GM12878 (cell line): ENCODE results near the gene STEAP3. TPM values are rescaled to one million over a fixed set of nuclear protein-coding genes. Genes with fewer than 3 reads are reported as not detected.

Experiments used
- ATAC-seq: fragments of 200-7000 bp; cut with Tn5 transposase; 3 replicates; pipeline ENCODE4 v1.9.1; 2020; ENCODE audit warnings: mild to moderate bottlenecking, moderate library complexity
- BruUV-seq: library from RNA; stranded (reverse); fragments of 400-500 nt; replicated peaks from 2 replicates; lab custom pipeline; 2021; lab: Mats Ljungman, UMichigan
- CTCF ChIA-PET: fragments of 300-600 bp; sonication (Branson Sonifier 250); formaldehyde crosslinking; extraction: SDS; loops from one replicate; lab custom pipeline; 2021; ENCODE audit warnings: inconsistent platforms; lab: Yijun Ruan, JAX
- POLR2A ChIA-PET: fragments of 350-600 bp; formaldehyde crosslinking; extraction: SDS; loops from one replicate; lab custom pipeline; 2021; ENCODE audit warnings: inconsistent platforms; lab: Charles Lee
- RAD21 ChIA-PET: fragments of 300-600 bp; sonication (Branson Sonifier 250); formaldehyde crosslinking; loops from one replicate; lab custom pipeline; 2023; ENCODE audit warnings: antibody characterized with exemption; ENCODE audit not compliant: unreplicated experiment; lab: Charles Lee
- SMC1A ChIA-PET: fragments of 300-600 bp; sonication (Branson Sonifier 250); formaldehyde crosslinking; loops from one replicate; lab custom pipeline; 2023; ENCODE audit not compliant: unreplicated experiment, uncharacterized antibody; lab: Charles Lee
- DNase-seq: peaks from one replicate; pipeline ENCODE4 v3.0.0-alpha.2; 2011; ENCODE audit warnings: low read depth, low spot score
- FAIRE-seq: peaks from 3 replicates; lab custom pipeline; 2011; peaks lifted over from hg19 to GRCh38; lab: Jason Lieb, UNC
- H2AFZ ChIP-seq: 2 replicates; pipeline ENCODE4 v1.6.0; 2011; ENCODE audit warnings: low read depth, low read length, control low read depth; ENCODE audit not compliant: control insufficient read depth
- H3K27ac ChIP-seq: 2 replicates; pipeline ENCODE4 v1.5.1; 2011; ENCODE audit warnings: control low read depth; ENCODE audit not compliant: control insufficient read depth, insufficient read depth
- H3K27me3 ChIP-seq, 2 experiments: replicated peaks in 1 of 2; 2 replicates each; pipeline versions ENCODE4 v1.6.0 to v1.6.1; 2011; ENCODE audit warnings: low read length in 1 of 2; ENCODE audit not compliant: control insufficient read depth in 2 of 2, insufficient read depth in 2 of 2
- H3K36me3 ChIP-seq, 2 experiments: 2 replicates each; pipeline ENCODE4 v1.5.1; 2011; ENCODE audit warnings: low read length in 1 of 2; ENCODE audit not compliant: control insufficient read depth in 2 of 2, insufficient read depth in 2 of 2
- H3K4me1 ChIP-seq: 2 replicates; pipeline ENCODE4 v1.6.1; 2011; ENCODE audit warnings: mild to moderate bottlenecking, low read length, moderate library complexity, mixed read lengths; ENCODE audit not compliant: control insufficient read depth, insufficient read depth
- H3K4me2 ChIP-seq: 2 replicates; pipeline ENCODE4 v1.6.0; 2011; ENCODE audit warnings: control low read depth; ENCODE audit not compliant: control insufficient read depth, insufficient read depth
- H3K4me3 ChIP-seq: fragments of 200-600 bp; sonication (generic); 2 replicates; pipeline ENCODE4 v1.5.1; 2016
- H3K79me2 ChIP-seq: 2 replicates; pipeline ENCODE4 v1.6.0; 2011; ENCODE audit warnings: low read length; ENCODE audit not compliant: control insufficient read depth, insufficient read depth
- H3K9ac ChIP-seq: 2 replicates; pipeline ENCODE4 v1.8.0; 2011; ENCODE audit warnings: low read length, control low read depth, mixed read lengths; ENCODE audit not compliant: control insufficient read depth, insufficient read depth
- H3K9me3 ChIP-seq: replicated peaks from 3 replicates; pipeline ENCODE4 v1.5.1; 2011; ENCODE audit warnings: mild to moderate bottlenecking, low read length; ENCODE audit not compliant: control insufficient read depth, insufficient read depth
- H4K20me1 ChIP-seq: 2 replicates; pipeline ENCODE4 v1.6.0; 2011; ENCODE audit not compliant: control insufficient read depth, insufficient read depth
- ASH2L ChIP-seq: fragments of 300-600, 200-600 bp; sonication (generic); IDR thresholded peaks from 2 replicates; pipeline ENCODE4 v1.6.1; 2017; ENCODE audit warnings: low read depth, mild to moderate bottlenecking, borderline replicate concordance
- CBFB ChIP-seq: IDR thresholded peaks from 2 replicates; pipeline ENCODE4 v1.6.1; 2016; ENCODE audit warnings: antibody characterized with exemption, low read depth
- CEBPB ChIP-seq, 2 experiments: fragments of 150-350 bp in 1 of 2; IDR thresholded peaks; 2 replicates each; pipeline ENCODE4 v1.6.1; 2012 to 2014; ENCODE audit warnings: low read depth in 2 of 2, low read length in 2 of 2, borderline replicate concordance in 1 of 2, inconsistent platforms in 1 of 2
- IKZF1 ChIP-seq: fragments of 450-650 bp; conservative IDR thresholded peaks from 2 replicates; pipeline ENCODE4 v1.6.1; 2017; ENCODE audit warnings: antibody characterized with exemption, mild to moderate bottlenecking
- KAT2A ChIP-seq: conservative IDR thresholded peaks from 2 replicates; pipeline ENCODE4 v1.6.1; 2011; ENCODE audit warnings: low read depth, low read length; ENCODE audit not compliant: control insufficient read depth
- NFYB ChIP-seq: IDR thresholded peaks from 2 replicates; pipeline ENCODE4 v1.6.1; 2011; ENCODE audit warnings: low read depth, mild to moderate bottlenecking, low read length, improper control_type of control experiment, moderate library complexity; ENCODE audit not compliant: insufficient read depth
- NR2C1 ChIP-seq: fragments of 450-650 bp; IDR thresholded peaks from 2 replicates; pipeline ENCODE4 v1.6.1; 2017; ENCODE audit warnings: antibody characterized with exemption, mild to moderate bottlenecking, moderate library complexity
- NR2C2 ChIP-seq: IDR thresholded peaks from 2 replicates; pipeline ENCODE4 v1.6.1; 2011; ENCODE audit warnings: borderline replicate concordance, low read depth; ENCODE audit not compliant: control insufficient read depth, insufficient read length
- PRDM15 ChIP-seq: fragments of 450-650 bp; formaldehyde crosslinking; IDR thresholded peaks from 2 replicates; pipeline ENCODE4 v1.4.0; 2020; ENCODE audit warnings: mild to moderate bottlenecking, moderate library complexity
- RAD21 ChIP-seq: IDR thresholded peaks from 2 replicates; pipeline ENCODE4 v1.6.1; 2011; ENCODE audit warnings: mild to moderate bottlenecking, low read depth, low read length, moderate library complexity; ENCODE audit not compliant: insufficient read depth
- SMC3 ChIP-seq: IDR thresholded peaks from 2 replicates; pipeline ENCODE4 v1.6.1; 2011; ENCODE audit warnings: low read length, improper control_type of control experiment, borderline replicate concordance
- STAT1 ChIP-seq: fragments of 450-650 bp; conservative IDR thresholded peaks from 2 replicates; pipeline ENCODE4 v1.6.1; 2014; ENCODE audit warnings: antibody characterized with exemption, mild to moderate bottlenecking
- ZNF274 ChIP-seq: IDR thresholded peaks from one replicate; pipeline ENCODE4 v1.8.0; 2011; ENCODE audit not compliant: insufficient read length, insufficient read depth
- WGBS: methylation state at CpG from one replicate; pipeline ENCODE4 v1.1.6; 2016; ENCODE audit warnings: low lambda C conversion rate; ENCODE audit not compliant: insufficient replicate concordance, insufficient coverage; ENCODE audit errors: missing lambda C conversion rate; 5-methylcytosine and 5-hydroxymethylcytosine counted together
- in situ Hi-C: fragments of 300-500 bp; cut with MboI; formaldehyde crosslinking; loops from 9 replicates; pipeline ENCODE4 v1.14.3; 2018; ENCODE audit warnings: mixed read lengths
- intact Hi-C: fragments of 100-400 bp; cut with micrococcal nuclease; formaldehyde crosslinking; loops from one replicate; pipeline ENCODE4 v1.14.2; 2022; ENCODE audit not compliant: unreplicated experiment
- polyA plus RNA-seq, 11 experiments: library from polyadenylated mRNA; depleted of rRNA in 4 of 11; unstranded in 6 of 11; stranded (reverse) in 5 of 11; fragments of >200 nt; fragmentation: Nextera tagmentation in 4 of 11; fragmentation: Illumina TruSeq in 1 of 11; extraction: Ambion mirVana in 4 of 11; extraction: Trizol in 1 of 11; gene quantifications; 1 replicate in 1 of 11; 2 replicates in 10 of 11; pipeline versions ENCODE4 v1.2.1 to v1.2.3, GENCODE V29; 2011 to 2016; ENCODE audit warnings: inconsistent platforms in 2 of 11, missing spikeins in 2 of 11, low read depth in 1 of 11
- total RNA-seq, 4 experiments: library from RNA; depleted of rRNA in 3 of 4; stranded (reverse); fragments of >200 nt in 3 of 4; fragmentation: Illumina TruSeq in 1 of 4; extraction: Trizol in 1 of 4; gene quantifications; 2 replicates each; pipeline versions ENCODE4 v1.2.1 to v1.2.3, GENCODE V29; 2013 to 2021

STEAP3 gene
- total and polyA plus RNA-seq, 10 of the 15 experiments (the other 5 are each of a cell fraction or from before 2014, with no cell fraction given) = 0.42 to 8.3 (median 4.8) TPM

- in situ Hi-C loops = no loop called here
- H3K4me1 ChIP-seq = no peaks in the 10 kb centered on the region
- FAIRE-seq (no peak), DNase-seq (no peak), ATAC-seq (no peak)
- no peak overlapping the region for H2AFZ ChIP-seq
- H3K4me3 ChIP-seq = no peak overlapping the region
- POLR2A ChIA-PET = no interaction called here
- intact Hi-C loops = no loop called here
- no peak overlapping the region for H3K4me2 ChIP-seq
- TF ChIP-seq CEBPB (IDR thresholded peaks at IDR 0.05; ENCODE audit: borderline replicate concordance in 1 of 2, low read depth in 2 of 2, low read length in 2 of 2) = no peak
- no peak for TF ChIP-seq IKZF1
- no peak for TF ChIP-seq PRDM15 (CRISPR knock-in tag)
- no peak for TF ChIP-seq NR2C1
- no peak for TF ChIP-seq NR2C2
- no peak for TF ChIP-seq KAT2A
- no peak for TF ChIP-seq RAD21
- TF ChIP-seq NFYB = no peak
- TF ChIP-seq ZNF274 = no peak
- TF ChIP-seq STAT1 = no peak
- TF ChIP-seq CBFB = no peak
- TF ChIP-seq ASH2L = no peak
- no peak for TF ChIP-seq SMC3
- H3K9me3 ChIP-seq = no peaks in the 10 kb centered on the region
- no peaks in the 10 kb centered on the region; a peak in 2 of 4 replicates for H3K36me3 ChIP-seq
- CTCF ChIA-PET = no interaction called here
- H4K20me1 ChIP-seq = no peaks in the 10 kb centered on the region
- BruUV-seq = no TSS peak
- no peaks in the 10 kb centered on the region for H3K27me3 ChIP-seq
- H3K27ac ChIP-seq = no peak overlapping the region
- no peak overlapping the region for H3K9ac ChIP-seq
- RAD21 ChIA-PET = no interaction called here
- no peaks in the 10 kb centered on the region for H3K79me2 ChIP-seq
- SMC1A ChIA-PET = no interaction called here
- WGBS = 81% methylated on average over 5 of the region's 5 CpGs
Observed at GRCh38 chr2:119248751-119249150, 25.1 kb downstream of the STEAP3 start.
